ENCODE measurements around the gene SHISA9. TPM values are rescaled to one million over a fixed set of nuclear protein-coding genes. Genes with fewer than 3 reads are reported as not detected.

The SHISA9 gene
- total RNA-seq, 1 experiment from 2014 or later: not detected

DNA sequence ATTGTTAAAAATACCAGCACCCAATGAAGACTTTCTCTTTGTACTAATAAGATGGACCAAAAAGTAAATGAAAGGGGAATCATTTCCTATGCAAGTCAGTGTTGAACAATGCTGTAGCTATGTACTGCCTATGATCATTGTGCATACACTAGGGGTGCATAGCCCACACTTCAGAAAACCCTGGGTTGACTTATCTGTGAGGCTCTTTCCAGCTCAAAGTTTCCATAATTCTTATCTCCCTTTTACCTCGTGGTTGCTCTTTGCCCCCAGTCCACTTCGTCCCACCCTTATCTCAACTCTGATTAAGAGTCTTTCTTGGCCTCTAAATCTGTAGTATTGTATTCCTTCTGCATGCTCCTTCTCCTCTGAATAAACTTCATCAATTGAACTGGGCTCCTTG, 336.8 kb downstream of the SHISA9 start (continued):
- TF ChIP-seq, protein P1, sequence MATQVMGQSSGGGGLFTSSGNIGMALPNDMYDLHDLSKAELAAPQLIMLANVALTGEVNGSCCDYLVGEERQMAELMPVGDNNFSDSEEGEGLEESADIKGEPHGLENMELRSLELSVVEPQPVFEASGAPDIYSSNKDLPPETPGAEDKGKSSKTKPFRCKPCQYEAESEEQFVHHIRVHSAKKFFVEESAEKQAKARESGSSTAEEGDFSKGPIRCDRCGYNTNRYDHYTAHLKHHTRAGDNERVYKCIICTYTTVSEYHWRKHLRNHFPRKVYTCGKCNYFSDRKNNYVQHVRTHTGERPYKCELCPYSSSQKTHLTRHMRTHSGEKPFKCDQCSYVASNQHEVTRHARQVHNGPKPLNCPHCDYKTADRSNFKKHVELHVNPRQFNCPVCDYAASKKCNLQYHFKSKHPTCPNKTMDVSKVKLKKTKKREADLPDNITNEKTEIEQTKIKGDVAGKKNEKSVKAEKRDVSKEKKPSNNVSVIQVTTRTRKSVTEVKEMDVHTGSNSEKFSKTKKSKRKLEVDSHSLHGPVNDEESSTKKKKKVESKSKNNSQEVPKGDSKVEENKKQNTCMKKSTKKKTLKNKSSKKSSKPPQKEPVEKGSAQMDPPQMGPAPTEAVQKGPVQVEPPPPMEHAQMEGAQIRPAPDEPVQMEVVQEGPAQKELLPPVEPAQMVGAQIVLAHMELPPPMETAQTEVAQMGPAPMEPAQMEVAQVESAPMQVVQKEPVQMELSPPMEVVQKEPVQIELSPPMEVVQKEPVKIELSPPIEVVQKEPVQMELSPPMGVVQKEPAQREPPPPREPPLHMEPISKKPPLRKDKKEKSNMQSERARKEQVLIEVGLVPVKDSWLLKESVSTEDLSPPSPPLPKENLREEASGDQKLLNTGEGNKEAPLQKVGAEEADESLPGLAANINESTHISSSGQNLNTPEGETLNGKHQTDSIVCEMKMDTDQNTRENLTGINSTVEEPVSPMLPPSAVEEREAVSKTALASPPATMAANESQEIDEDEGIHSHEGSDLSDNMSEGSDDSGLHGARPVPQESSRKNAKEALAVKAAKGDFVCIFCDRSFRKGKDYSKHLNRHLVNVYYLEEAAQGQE (IDR thresholded peaks at IDR 0.05; ENCODE audit: low read depth): no peak
- TF ChIP-seq ZNF274 (IDR thresholded peaks at IDR 0.05; ENCODE audit: low read depth, low read length) (no peak), POLR2AphosphoS5 (IDR thresholded peaks at IDR 0.05; ENCODE audit: low read depth, low read length) (no peak), SIN3A (IDR thresholded peaks at IDR 0.05; ENCODE audit: low read depth) (no peak)

DNA sequence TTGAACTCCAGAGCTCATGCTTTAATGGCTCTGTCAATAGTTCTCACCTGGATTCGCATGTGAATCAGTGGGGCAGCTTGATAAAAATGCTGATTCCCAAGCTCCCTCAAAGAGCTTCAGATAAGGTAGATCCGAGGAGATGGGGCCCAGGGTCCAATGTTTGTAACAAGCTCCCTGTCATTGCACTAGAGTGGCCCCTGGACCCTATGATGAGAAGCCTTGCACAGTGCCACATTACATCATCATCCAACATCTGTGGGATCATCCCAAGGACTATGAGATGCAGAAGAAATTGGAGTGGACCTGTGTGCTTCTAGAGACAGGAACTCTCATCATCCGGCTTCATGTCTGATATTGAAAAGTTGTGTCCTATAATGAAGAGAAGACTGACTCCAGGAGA, 340.8 kb downstream of the SHISA9 start:
- no peak overlapping the region for H3K4me2 ChIP-seq (ENCODE audit: low read length)
- no peaks in the 10 kb centered on the region for H3K9me2 ChIP-seq (ENCODE audit: insufficient read depth)
- H3K79me2 ChIP-seq (ENCODE audit: insufficient read depth, low read length): no peaks in the 10 kb centered on the region
- no peak overlapping the region for H3K4me3 ChIP-seq (replicated peaks in 1 of 2; ENCODE audit: low read depth in 1 of 2, low read length in 2 of 2)
- H2AFZ ChIP-seq (ENCODE audit: low read depth, low read length, poor library complexity, severe bottlenecking): no peak overlapping the region
- intact Hi-C loops (cut with micrococcal nuclease): no loop called here
- CTCF ChIA-PET: no interaction called here
- no TSS peak for BruUV-seq (replicated peaks)
- no peak for TF ChIP-seq EZH2phosphoT487 (IDR thresholded peaks at IDR 0.05; ENCODE audit: borderline replicate concordance)
- TF ChIP-seq, protein P2, sequence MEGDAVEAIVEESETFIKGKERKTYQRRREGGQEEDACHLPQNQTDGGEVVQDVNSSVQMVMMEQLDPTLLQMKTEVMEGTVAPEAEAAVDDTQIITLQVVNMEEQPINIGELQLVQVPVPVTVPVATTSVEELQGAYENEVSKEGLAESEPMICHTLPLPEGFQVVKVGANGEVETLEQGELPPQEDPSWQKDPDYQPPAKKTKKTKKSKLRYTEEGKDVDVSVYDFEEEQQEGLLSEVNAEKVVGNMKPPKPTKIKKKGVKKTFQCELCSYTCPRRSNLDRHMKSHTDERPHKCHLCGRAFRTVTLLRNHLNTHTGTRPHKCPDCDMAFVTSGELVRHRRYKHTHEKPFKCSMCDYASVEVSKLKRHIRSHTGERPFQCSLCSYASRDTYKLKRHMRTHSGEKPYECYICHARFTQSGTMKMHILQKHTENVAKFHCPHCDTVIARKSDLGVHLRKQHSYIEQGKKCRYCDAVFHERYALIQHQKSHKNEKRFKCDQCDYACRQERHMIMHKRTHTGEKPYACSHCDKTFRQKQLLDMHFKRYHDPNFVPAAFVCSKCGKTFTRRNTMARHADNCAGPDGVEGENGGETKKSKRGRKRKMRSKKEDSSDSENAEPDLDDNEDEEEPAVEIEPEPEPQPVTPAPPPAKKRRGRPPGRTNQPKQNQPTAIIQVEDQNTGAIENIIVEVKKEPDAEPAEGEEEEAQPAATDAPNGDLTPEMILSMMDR (IDR thresholded peaks at IDR 0.05 in 2 of 3, conservative IDR thresholded peaks at IDR 0.05 in 1 of 3; ENCODE audit: borderline replicate concordance in 1 of 3, insufficient read depth in 1 of 3, low read depth in 2 of 3, low read length in 2 of 3): no peak
- TF ChIP-seq ZNF274 (IDR thresholded peaks at IDR 0.05; ENCODE audit: low read depth, low read length): no peak
- TF ChIP-seq SRF (IDR thresholded peaks at IDR 0.05; ENCODE audit: low read depth): no peak
- TF ChIP-seq EZH2 (IDR thresholded peaks at IDR 0.05): no peak
- no peak for TF ChIP-seq ELF1 (IDR thresholded peaks at IDR 0.05; ENCODE audit: borderline replicate concordance, low read depth)
- TF ChIP-seq, protein P3, sequence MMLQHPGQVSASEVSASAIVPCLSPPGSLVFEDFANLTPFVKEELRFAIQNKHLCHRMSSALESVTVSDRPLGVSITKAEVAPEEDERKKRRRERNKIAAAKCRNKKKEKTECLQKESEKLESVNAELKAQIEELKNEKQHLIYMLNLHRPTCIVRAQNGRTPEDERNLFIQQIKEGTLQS (IDR thresholded peaks at IDR 0.05): no peak
- TF ChIP-seq FOSL1 (IDR thresholded peaks at IDR 0.05; ENCODE audit: low read depth): no peak
- TF ChIP-seq ZFX (IDR thresholded peaks at IDR 0.05): no peak
- TF ChIP-seq, protein P4, sequence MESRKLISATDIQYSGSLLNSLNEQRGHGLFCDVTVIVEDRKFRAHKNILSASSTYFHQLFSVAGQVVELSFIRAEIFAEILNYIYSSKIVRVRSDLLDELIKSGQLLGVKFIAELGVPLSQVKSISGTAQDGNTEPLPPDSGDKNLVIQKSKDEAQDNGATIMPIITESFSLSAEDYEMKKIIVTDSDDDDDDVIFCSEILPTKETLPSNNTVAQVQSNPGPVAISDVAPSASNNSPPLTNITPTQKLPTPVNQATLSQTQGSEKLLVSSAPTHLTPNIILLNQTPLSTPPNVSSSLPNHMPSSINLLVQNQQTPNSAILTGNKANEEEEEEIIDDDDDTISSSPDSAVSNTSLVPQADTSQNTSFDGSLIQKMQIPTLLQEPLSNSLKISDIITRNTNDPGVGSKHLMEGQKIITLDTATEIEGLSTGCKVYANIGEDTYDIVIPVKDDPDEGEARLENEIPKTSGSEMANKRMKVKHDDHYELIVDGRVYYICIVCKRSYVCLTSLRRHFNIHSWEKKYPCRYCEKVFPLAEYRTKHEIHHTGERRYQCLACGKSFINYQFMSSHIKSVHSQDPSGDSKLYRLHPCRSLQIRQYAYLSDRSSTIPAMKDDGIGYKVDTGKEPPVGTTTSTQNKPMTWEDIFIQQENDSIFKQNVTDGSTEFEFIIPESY (IDR thresholded peaks at IDR 0.05; ENCODE audit: extremely low read depth, insufficient replicate concordance, low read length): no peak
- no peak for TF ChIP-seq TCF7L2 (IDR thresholded peaks at IDR 0.05; ENCODE audit: borderline replicate concordance, extremely low read depth, insufficient read depth, insufficient read length)
- TF ChIP-seq CEBPB (IDR thresholded peaks at IDR 0.05; ENCODE audit: low read depth): no peak
- no peak for TF ChIP-seq SP1 (IDR thresholded peaks at IDR 0.05; ENCODE audit: low read depth)
- TF ChIP-seq CBX3 (IDR thresholded peaks at IDR 0.05; ENCODE audit: low read depth): no peak
- TF ChIP-seq, protein P5, sequence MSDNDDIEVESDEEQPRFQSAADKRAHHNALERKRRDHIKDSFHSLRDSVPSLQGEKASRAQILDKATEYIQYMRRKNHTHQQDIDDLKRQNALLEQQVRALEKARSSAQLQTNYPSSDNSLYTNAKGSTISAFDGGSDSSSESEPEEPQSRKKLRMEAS (IDR thresholded peaks at IDR 0.05): no peak
- no peak for TF ChIP-seq SIN3A (IDR thresholded peaks at IDR 0.05; ENCODE audit: low read depth)
- TF ChIP-seq EGR1 (IDR thresholded peaks at IDR 0.05; ENCODE audit: low read depth): no peak
- TF ChIP-seq JUND (IDR thresholded peaks at IDR 0.05): no peak
- TF ChIP-seq POLR2A (IDR thresholded peaks at IDR 0.05; ENCODE audit: borderline replicate concordance, extremely low read depth, insufficient read depth, insufficient read length): no peak
- POLR2A ChIA-PET: no interaction called here
- no peaks in the 10 kb centered on the region for H3K9me3 ChIP-seq (ENCODE audit: control insufficient read depth in 1 of 2, insufficient read depth in 1 of 2, low read depth in 1 of 2, low read length in 2 of 2)
- ATAC-seq (no peak), DNase-seq (ENCODE audit: low read depth, low spot score) (no peak)
- H3K36me3 ChIP-seq (ENCODE audit: control insufficient read depth in 1 of 2, insufficient read depth in 2 of 2, low read length in 2 of 2): no peaks in the 10 kb centered on the region
- no peak overlapping the region for H3K27ac ChIP-seq (ENCODE audit: low read depth, low read length)
- H3K4me1 ChIP-seq (ENCODE audit: control insufficient read depth in 1 of 2, insufficient read depth in 2 of 2, low read length in 2 of 2): no peaks in the 10 kb centered on the region
- no peaks in the 10 kb centered on the region for H4K20me1 ChIP-seq (ENCODE audit: insufficient read depth)
- H3K9ac ChIP-seq (ENCODE audit: low read length): no peak overlapping the region
- H3K27me3 ChIP-seq (ENCODE audit: insufficient read depth, low read length): no peaks in the 10 kb centered on the region
- RAD21 ChIA-PET (ENCODE audit: low non-redundant PET in 1 of 2, low total read pairs in 2 of 2, uncharacterized antibody in 2 of 2, unreplicated experiment in 2 of 2): no interaction called here
